ENCODE data around the gene RALY. TPM values are rescaled to one million over a fixed set of nuclear protein-coding genes. Genes with fewer than 3 reads are reported as not detected.

RALY gene
- total RNA-seq, 1 experiment from 2014 or later = 119 TPM

DNA sequence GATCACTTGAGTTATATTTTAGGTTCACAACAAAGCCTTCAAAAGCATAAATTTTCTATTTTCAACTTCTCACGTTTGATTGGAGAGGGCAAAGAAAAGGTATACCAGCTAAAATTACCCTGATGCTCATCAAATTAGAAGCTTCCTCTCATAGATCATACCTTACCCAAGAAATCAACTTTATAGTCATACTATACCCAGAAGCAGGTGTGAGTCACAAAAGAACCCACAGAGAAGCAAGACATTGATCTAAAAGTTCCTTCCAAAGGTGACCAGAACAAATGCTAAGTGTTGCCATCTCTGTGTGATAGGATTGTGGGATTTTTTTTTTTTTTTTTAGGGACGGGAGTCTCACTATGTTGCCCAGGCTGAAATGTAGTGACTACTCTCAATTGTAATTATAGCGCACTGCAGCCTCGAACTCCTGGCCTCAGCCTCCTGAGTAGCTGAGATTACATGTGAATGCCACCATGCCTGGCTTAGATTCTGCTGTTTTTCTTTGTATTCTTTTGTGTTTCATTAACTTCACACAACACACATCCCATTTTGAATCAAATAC lies 115.0 kb downstream of the RALY start:
- TF ChIP-seq, protein P1, sequence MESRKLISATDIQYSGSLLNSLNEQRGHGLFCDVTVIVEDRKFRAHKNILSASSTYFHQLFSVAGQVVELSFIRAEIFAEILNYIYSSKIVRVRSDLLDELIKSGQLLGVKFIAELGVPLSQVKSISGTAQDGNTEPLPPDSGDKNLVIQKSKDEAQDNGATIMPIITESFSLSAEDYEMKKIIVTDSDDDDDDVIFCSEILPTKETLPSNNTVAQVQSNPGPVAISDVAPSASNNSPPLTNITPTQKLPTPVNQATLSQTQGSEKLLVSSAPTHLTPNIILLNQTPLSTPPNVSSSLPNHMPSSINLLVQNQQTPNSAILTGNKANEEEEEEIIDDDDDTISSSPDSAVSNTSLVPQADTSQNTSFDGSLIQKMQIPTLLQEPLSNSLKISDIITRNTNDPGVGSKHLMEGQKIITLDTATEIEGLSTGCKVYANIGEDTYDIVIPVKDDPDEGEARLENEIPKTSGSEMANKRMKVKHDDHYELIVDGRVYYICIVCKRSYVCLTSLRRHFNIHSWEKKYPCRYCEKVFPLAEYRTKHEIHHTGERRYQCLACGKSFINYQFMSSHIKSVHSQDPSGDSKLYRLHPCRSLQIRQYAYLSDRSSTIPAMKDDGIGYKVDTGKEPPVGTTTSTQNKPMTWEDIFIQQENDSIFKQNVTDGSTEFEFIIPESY (IDR thresholded peaks at IDR 0.05; ENCODE audit: extremely low read depth, insufficient replicate concordance, low read length) = no peak
- TF ChIP-seq EZH2phosphoT487 (IDR thresholded peaks at IDR 0.05; ENCODE audit: borderline replicate concordance) (no peak), RAD21 (IDR thresholded peaks at IDR 0.05; ENCODE audit: low read depth) (no peak), CBX3 (IDR thresholded peaks at IDR 0.05; ENCODE audit: low read depth) (no peak), SIN3A (IDR thresholded peaks at IDR 0.05; ENCODE audit: low read depth) (no peak), ELF1 (IDR thresholded peaks at IDR 0.05; ENCODE audit: borderline replicate concordance, low read depth) (no peak)
- TF ChIP-seq, protein P2, sequence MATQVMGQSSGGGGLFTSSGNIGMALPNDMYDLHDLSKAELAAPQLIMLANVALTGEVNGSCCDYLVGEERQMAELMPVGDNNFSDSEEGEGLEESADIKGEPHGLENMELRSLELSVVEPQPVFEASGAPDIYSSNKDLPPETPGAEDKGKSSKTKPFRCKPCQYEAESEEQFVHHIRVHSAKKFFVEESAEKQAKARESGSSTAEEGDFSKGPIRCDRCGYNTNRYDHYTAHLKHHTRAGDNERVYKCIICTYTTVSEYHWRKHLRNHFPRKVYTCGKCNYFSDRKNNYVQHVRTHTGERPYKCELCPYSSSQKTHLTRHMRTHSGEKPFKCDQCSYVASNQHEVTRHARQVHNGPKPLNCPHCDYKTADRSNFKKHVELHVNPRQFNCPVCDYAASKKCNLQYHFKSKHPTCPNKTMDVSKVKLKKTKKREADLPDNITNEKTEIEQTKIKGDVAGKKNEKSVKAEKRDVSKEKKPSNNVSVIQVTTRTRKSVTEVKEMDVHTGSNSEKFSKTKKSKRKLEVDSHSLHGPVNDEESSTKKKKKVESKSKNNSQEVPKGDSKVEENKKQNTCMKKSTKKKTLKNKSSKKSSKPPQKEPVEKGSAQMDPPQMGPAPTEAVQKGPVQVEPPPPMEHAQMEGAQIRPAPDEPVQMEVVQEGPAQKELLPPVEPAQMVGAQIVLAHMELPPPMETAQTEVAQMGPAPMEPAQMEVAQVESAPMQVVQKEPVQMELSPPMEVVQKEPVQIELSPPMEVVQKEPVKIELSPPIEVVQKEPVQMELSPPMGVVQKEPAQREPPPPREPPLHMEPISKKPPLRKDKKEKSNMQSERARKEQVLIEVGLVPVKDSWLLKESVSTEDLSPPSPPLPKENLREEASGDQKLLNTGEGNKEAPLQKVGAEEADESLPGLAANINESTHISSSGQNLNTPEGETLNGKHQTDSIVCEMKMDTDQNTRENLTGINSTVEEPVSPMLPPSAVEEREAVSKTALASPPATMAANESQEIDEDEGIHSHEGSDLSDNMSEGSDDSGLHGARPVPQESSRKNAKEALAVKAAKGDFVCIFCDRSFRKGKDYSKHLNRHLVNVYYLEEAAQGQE (IDR thresholded peaks at IDR 0.05; ENCODE audit: low read depth) = no peak
- RAD21 ChIA-PET (ENCODE audit: low non-redundant PET in 1 of 2, low total read pairs in 2 of 2, uncharacterized antibody in 2 of 2, unreplicated experiment in 2 of 2) = interaction anchor here in 1 of 2 experiments (0.7 kb wide), 1 partner anchor 440 kb away, joined by 4 read pairs; no protein-coding TSS in a partner anchor

More for the DNA sequence above, 115.0 kb downstream of the RALY start:
- no peaks in the 10 kb centered on the region for H3K27me3 ChIP-seq (ENCODE audit: insufficient read depth, low read length)
- H3K4me1 ChIP-seq (ENCODE audit: control insufficient read depth in 1 of 2, insufficient read depth in 2 of 2, low read length in 2 of 2) = peaks cover 7 to 24% of the 10 kb centered on the region in 2 experiments; a peak in 3 of 4 replicates
- H3K36me3 ChIP-seq (ENCODE audit: control insufficient read depth in 1 of 2, insufficient read depth in 2 of 2, low read length in 2 of 2) = peaks cover 23 to 25% of the 10 kb centered on the region in 2 experiments
- DNase-seq (ENCODE audit: low read depth, low spot score) = no peak
- H3K27ac ChIP-seq (ENCODE audit: low read depth, low read length) = no peak overlapping the region
- H3K79me2 ChIP-seq (ENCODE audit: insufficient read depth, low read length) = peaks cover 84% of the 10 kb centered on the region
- intact Hi-C loops (cut with micrococcal nuclease) = no loop called here
- H3K9me2 ChIP-seq (ENCODE audit: insufficient read depth) = no peaks in the 10 kb centered on the region
- ChIA-PET POLR2A (no interaction called here), CTCF (no interaction called here)
- BruUV-seq (replicated peaks) = no TSS peak
- H4K20me1 ChIP-seq (ENCODE audit: insufficient read depth) = peaks cover 28% of the 10 kb centered on the region; the same call in 1 of the 2 replicates
- H3K9ac ChIP-seq (ENCODE audit: low read length) = no peak overlapping the region
- no peak for ATAC-seq
- no peak overlapping the region for H2AFZ ChIP-seq (ENCODE audit: low read depth, low read length, poor library complexity, severe bottlenecking)
- no peak overlapping the region for H3K4me2 ChIP-seq (ENCODE audit: low read length)
- no peaks in the 10 kb centered on the region for H3K9me3 ChIP-seq (ENCODE audit: control insufficient read depth in 1 of 2, insufficient read depth in 1 of 2, low read depth in 1 of 2, low read length in 2 of 2)
- no peak overlapping the region for H3K4me3 ChIP-seq (replicated peaks in 1 of 2; ENCODE audit: low read depth in 1 of 2, low read length in 2 of 2)

Measured in HCT116 (cell line).